GF-D8 (cell line): ENCODE data around the gene CLDN22.

Source experiments
- DNase-seq: peaks from one replicate; lab custom pipeline; 2025; lab: John Stamatoyannopoulos, UW

CLDN22 gene

GRCh38 chr4:183321516-183321915 is 1.4 kb upstream of the CLDN22 start:
- no peak for DNase-seq

GRCh38 chr4:183321079-183321478 is 1.0 kb upstream of the CLDN22 start:
- DNase-seq, result no peak

GRCh38 chr4:183318656-183319055 is 1.4 kb downstream of the CLDN22 start:
- DNase-seq, result no peak

GRCh38 chr4:183314806-183315205 is 5.3 kb downstream of the CLDN22 start:
- DNase-seq, result no peak

- no peak for DNase-seq
These were observed 5.7 kb downstream of the CLDN22 start for GRCh38 chr4:183314336-183314735.

- no peak for DNase-seq
These were observed 7.2 kb downstream of the CLDN22 start for GRCh38 chr4:183312841-183313240.

GRCh38 chr4:183306811-183307210 is 13.3 kb downstream of the CLDN22 start:
- DNase-seq, result no peak

- DNase-seq, result no peak
These were observed 15.5 kb downstream of the CLDN22 start for GRCh38 chr4:183304538-183304937.

- DNase-seq, result no peak
These were observed 16.0 kb downstream of the CLDN22 start for GRCh38 chr4:183304067-183304466.

GRCh38 chr4:183303301-183303700 is 16.8 kb downstream of the CLDN22 start:
- no peak for DNase-seq

GRCh38 chr4:183300655-183301054 is 19.4 kb downstream of the CLDN22 start:
- DNase-seq, result no peak

GRCh38 chr4:183300070-183300469 is 20.0 kb downstream of the CLDN22 start:
- no peak for DNase-seq

- no peak for DNase-seq
These were observed 20.6 kb downstream of the CLDN22 start for GRCh38 chr4:183299464-183299863.

- no peak for DNase-seq
These were observed 22.4 kb downstream of the CLDN22 start for GRCh38 chr4:183297675-183298074.

GRCh38 chr4:183295711-183296110 is 24.4 kb downstream of the CLDN22 start:
- no peak for DNase-seq

GRCh38 chr4:183291070-183291469 is 29.0 kb downstream of the CLDN22 start:
- no peak for DNase-seq

- no peak for DNase-seq
These were observed 30.4 kb downstream of the CLDN22 start for GRCh38 chr4:183289688-183290087.

- no peak for DNase-seq
These were observed 31.1 kb downstream of the CLDN22 start for GRCh38 chr4:183288955-183289354.

- no peak for DNase-seq
These were observed 32.4 kb downstream of the CLDN22 start for GRCh38 chr4:183287677-183288076.

GRCh38 chr4:183287309-183287659 is 32.8 kb downstream of the CLDN22 start:
- DNase-seq, result no peak

GRCh38 chr4:183286590-183287308 is 33.3 kb downstream of the CLDN22 start:
- DNase-seq, result no peak

- DNase-seq, result no peak
These were observed 34.2 kb downstream of the CLDN22 start for GRCh38 chr4:183285886-183286285.

- DNase-seq, result no peak
These were observed 35.1 kb downstream of the CLDN22 start for GRCh38 chr4:183284965-183285364.

- no peak for DNase-seq
These were observed 35.8 kb downstream of the CLDN22 start for GRCh38 chr4:183284258-183284785.
